GM19468 (cell line): ENCODE results near the gene LBHD2.
"Not testable (repeated sequence)": the region's sequence is repeated elsewhere in the genome, so short reads cannot be mapped to it uniquely, and the experiment has no call there.

Experiments used
- ATAC-seq: cut with Tn5 transposase; IDR thresholded peaks from one replicate; pipeline ENCODE4 v1.9.1; 2021; ENCODE audit warnings: mild to moderate bottlenecking, moderate library complexity, moderate number of reproducible peaks; ENCODE audit not compliant: unreplicated experiment; ENCODE audit errors: extremely low read depth

LBHD2 gene

DNA sequence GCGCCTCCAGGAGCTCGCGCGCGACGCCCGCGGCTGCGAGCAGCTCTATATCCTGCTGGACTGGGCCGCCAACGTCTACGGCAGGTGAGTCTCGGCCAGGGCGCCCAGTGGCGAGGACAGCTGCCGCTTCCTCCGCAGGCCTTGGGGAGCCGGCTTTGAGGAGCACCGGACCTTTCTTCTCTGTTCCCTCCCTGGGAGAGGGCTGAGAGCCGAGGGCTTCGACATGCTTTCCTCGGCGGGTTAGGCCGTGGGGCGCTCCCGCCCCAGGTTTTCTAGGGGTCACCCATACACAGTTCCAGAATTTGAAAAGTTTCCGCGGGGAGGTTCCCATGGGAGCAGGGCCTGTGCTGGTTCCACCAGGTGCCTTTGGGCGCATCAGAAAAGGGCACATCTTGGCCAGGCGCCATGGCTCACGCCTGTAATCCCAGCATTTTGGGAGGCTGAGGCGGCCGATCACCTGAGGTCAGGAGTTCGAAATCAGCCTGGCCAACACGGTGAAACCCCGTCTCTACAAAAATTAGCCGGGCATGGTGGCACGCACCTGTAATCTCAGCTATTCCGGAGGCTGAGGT lies 18.8 kb downstream of the LBHD2 start:
- ATAC-seq = no peak

DNA sequence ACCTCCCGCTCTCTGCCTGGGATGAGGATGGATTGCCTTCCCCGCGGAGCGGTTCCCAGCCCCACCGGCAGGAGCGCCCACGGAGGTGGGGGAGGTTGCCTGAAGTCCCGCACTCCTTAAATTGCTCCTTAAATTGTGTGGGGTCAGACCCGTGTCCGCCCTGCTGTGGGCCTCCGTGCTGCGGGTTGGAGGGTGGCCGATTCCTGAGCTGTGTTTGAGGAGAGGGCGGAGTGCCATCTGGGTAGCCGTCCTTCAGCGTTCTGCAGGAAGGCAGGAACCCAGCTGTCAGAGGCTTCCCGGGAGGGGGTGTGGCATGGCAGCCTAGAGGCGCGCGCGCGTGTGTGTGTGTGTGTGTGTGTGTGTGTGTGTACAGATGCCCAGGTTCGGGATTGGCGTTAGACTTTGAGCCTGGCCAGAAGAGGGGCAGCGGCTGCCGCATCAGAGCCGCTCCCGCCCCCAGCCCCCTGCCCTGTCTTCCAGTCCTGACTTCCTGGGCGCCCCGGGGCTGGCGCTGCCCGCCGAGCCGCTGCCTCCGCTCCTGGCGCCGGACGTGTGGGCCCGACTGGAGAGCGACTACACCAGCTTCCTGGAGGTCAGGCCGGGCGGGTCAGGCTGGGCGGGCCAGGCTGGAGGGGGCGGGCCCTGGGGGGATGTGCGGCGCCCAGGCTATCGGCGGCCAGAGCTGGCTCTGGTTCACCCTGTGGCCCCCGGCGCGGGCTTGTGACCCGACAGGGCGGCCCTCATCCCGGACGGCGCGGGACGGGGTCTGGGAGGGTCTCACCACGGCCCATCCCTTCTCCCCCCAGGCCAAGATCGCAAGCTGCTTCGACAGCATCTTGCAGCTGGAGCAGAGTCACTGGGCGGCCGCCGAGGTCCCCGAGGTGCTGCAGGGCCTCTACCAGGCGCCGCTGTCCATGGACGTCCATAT lies 19.7 kb downstream of the LBHD2 start:
- ATAC-seq = no peak

DNA sequence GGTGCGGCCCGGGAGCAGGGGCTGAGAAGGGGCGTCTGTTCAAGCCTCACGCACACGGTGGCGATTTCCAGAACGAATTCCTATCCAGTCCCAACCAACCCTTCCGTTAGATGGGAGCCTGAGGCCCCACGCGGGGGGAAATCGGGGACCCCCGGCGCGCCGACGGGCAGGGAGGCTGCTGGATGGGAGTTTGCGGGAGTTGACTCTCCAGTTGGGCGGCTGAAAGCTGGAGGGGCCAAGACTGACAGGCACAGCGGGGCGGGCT lies 20.3 kb downstream of the LBHD2 start:
- ATAC-seq = no peak

DNA sequence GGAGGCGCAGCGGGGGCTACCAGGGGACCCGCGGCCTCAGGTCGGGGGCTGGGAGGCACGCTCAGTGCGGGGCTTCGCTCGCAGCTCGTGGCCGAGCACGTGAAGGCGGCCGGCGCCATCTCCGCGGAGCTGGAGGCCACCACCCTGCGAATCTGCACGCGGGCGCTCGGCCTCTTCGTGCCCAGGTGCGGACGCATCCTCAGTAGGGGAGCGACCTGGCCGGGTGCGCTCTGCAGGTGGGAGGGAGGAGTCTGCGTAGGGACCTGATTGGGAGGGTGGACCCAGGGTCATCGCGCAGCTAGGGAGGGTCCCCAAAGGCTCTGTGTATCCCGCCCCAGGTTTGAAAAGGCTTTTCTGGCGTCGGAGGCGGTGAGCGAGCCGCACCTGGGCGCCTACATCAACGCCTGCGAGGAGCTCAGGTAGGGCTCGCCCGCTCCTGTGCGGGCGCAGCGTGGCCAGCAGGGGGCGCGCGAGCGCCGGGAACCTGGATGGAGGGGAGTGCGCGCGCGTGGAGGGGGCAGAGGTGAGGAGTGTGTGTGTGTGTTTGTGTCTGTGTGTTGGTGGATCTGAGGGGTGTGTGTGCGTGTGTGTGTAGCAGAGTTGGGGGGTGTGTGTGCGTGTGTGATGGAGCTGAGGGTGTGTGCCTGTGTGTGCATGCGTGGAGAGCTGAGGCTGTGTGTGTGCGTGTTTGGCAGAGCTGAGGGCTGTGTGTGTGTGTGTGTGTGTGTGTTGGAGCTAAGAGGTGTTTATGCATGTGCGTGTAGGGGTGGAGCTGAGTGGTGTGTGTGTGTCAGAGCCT lies 20.8 kb downstream of the LBHD2 start:
- ATAC-seq = no peak

DNA sequence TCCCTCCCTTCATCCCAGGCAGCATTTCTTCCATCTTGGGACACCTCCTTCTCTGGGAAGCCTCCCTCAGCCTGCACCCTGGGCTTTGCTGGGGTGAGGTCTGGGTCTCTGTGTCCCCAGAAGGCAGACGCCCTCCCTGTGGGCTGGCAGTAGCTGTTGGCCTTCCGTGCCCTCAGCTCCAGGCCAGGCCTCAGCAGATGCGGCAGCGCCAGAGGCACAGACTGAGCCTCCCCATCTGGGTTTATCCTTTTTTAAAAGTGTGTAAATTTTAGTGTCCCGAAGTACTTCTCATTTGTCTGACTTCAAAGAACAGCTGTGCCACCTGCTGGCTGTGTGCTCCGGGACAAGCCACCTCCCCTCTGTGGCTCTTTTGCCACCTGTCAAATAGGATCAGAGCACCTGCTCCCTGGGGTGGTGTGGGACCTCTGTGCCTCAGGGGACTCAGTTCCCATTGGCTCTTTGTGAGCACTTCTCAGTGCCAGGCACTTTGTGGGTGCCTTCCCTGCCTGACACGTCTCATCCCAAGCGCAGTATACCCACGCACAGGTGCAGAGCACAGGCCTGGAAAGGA lies 21.7 kb downstream of the LBHD2 start:
- no peak for ATAC-seq

DNA sequence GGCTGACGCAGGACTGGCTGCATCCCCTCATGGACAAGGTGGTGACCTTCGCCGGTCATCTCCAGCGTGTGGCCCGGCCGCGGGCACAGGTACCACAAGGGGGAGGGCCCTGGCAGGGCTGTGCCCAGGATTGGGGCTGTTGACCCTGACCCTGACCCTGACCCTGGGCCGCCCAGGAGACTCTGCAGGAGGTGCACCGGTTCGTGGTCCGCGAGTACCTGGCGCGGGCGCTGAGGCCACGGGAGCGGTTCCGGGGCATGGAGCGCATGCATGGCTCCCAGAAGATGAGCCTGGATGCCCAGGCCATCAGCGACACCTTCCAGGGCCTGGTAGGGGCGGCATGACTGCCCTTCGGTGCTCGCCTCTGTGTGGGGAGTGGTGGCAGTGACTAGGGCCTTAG lies 23.4 kb downstream of the LBHD2 start:
- no peak for ATAC-seq

DNA sequence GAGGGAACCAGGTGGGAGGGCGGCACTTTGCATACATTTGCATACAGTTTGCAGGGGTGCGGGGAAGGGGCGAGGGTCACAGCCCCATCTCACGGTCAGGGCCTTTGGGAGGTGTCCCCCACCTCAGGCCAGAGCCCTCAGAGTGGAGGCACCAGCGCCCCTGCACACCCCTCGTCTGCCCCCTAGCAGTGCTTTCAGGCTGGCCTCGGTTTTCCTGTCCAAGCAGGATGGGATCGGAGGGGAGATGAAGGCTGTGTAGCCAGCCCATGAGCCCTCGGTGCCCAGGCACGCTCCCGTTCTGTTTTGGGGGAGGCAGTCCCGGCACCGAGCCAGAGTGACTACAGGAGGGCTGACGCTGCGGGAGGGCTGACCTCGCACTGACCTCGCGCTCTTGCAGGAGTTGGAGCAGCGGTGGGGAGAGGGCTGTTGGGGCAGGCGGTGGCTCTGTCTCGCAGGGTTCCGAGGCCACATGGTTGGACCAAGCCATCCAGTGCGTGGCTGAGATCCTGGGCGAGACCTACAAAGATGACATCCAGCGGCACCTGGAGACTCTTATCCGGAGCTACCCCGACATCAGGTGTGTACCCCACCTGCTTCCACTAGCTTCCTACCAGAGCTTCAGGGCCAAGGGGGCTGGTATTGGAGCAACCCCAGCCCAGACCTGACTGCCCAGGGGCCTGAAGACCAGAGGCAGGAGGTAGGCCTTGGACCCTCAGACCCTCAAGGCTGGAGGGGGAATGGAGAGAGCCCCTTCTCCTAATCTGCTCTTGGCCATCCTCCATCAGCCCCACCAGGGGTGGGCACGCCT lies 24.1 kb downstream of the LBHD2 start:
- ATAC-seq = no peak

DNA sequence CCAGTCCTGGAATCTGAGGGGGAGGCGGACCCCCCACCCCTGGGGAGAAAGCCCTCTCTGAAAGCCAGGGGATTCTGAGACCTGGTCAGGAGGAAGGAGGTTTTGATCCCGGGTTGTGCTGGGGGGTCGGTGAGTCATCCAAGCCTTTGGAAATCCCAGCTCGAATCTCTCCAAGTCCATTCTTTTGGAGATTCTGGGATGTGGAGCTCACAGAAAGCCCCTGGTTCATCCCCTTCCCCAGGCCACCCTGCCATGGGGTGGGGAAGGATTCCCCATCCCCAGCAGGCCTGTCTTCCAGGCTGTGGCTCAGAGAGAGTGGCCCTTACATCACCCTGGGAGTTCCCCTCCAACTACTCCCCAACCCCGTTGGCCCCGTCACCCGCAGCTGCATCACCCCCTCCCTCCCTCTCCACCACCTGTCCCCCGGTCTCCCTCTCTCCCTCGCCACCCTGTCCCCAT lies 24.8 kb downstream of the LBHD2 start:
- ATAC-seq = no peak

DNA sequence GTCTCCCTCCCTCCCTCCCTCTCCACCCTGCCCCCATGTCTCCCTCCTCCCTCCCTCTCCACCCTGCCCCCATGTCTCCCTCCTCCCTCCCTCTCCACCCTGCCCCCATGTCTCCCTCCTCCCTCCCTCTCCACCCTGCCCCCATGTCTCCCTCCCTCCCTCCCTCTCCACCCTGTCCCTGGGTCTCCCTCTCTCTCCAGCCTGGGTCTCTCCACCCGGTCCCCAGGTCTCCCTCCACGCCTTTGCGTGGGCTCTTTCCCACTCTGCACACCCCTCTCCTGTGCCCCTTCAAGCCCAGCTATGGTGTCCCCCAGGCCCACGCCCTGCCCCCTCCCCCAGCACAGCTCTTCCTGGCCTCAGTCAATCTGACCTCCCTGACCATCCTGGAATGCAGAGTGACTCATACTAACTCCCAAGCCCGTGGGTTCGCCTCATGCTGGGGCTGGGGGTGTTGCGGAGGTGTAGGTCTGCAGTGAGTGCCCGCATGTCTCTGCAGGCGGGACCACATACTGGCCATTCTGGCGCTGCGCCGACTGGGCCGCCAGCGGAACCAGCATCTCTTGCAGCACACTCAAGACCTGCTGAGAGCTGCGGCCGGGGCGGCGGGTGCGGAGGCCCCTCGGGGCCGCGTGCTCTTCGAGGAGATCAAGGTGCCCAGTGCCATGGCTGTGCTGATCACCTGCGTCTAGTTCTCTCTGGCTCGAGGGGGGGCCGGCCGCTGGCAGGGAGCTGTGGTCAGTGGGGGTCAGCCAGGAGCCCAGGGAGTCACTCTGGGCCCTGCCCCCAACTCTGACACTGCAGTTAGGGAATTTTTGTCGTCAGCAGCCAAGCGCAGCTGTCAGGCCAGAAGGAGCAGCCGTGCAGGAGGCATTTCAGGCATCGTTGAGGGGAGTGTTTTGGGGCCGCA lies 25.8 kb downstream of the LBHD2 start:
- ATAC-seq = no peak

DNA sequence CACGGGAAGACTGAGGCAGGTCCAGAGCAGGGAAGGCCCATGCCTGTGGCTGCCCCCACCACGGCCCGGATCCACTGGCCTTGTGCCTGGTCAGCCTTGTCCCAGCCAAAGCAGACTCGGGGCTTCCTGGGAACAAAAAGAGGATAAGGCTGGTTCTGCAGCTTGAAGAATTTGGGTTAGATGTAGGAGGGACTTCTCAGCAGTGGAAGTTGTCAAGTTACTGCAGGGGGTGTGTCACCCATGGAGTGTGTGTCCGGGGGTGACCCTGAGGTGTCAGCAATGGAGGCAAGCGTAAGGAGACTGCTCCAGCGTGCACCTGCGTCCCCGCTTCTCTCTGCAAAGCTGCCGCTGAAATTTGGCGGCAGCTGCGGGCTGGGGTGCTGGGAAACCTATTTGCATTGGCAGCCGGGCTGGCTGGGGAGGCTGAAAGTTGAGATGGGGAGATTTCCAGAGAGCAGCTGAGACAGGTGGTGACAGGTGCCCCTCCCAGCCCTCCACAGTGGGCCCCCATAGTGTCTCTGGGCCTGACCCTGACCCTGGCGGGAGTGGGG lies 26.7 kb downstream of the LBHD2 start:
- no peak for ATAC-seq

DNA sequence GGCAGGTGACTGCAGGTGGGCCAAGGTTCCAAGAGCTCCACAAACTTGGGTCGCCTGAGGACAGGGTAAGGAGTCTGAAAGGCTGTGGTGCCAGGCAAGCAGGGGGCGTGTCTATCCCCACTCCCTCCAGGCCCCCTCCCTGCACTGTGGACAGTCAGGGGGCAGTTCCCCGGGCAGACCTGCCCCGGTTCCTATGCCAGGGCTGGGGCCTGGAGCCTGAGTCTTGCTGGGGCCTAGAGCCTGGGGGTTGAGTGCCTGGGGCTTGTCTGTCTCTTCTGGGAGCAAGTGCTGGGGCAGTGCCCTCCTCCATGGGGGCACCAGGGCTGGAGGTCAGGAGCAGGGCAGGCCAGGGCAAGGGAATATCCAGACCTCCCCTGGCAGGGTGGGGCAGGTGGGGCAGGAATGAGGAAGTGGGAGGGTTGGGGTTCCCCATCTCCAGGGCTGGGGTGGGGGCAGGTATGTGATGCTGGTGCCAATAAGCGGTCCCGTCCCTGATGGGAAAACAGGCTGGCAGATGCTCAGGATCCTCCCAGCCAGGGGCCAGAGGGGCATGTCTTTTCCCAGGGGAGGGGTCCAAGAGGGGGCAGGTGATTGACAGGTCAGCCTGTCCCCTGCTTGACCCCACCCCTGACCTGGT lies 27.3 kb downstream of the LBHD2 start:
- no peak for ATAC-seq

DNA sequence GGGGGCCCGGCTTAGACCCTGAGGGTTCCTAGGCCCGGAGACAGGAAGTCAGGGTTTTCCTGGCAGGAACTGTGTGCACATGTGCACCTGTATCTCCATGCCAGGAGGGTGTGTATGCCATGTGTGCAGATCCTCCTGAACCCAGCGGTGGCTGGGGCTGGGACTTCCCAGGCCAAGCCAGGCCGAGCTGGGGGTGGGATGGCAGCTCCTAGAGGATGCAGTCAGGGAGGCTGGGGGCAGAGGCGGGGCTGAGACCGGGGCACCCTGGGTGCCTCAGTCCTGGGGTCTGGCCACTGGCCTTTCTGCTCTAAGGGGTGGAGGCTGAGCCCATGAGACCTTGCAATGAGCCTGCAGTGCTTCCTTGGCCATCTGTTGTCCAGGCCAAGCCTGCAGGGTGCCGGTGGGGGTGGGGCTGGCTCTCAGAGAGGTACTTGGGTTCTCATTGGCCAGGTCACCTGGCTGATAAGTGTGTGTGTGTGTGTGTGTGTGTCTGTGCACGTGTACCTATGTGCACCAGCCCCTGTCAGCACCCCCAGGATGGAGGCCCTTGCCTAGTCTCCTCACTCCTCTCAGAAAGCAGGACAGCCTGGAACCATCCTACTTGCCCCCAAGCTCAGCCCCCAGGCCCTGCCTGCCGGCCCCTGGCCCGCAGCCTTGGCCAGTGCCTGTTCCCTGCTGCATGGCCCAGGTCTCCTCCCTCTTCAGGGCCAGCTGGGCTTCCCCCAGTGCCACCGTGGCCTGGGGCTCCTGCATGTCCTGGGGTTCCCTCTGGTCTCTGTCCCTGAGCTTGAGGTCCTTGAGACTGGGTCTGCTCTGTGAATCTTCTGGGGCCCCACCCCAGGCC lies 28.6 kb downstream of the LBHD2 start:
- no peak for ATAC-seq

DNA sequence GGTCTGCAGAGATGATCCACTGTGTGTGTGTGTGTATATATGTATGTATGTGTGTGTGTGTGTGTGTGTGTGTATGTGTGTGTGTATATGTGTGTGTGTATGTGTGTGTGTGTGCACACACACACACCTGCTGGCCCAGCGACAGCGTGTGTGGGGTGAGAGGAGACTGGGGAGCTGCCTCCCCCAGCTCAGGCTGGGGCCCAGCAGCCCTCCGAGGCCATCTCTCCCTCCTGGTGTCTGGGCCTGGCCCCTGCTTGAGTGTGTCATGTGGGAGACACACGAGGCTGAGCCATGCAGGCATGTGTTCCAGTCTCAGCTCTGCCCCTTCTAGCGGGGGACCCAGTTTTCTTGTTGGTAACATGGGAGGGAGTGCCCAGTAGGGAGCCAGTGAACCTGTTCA lies 29.3 kb downstream of the LBHD2 start:
- no peak for ATAC-seq

DNA sequence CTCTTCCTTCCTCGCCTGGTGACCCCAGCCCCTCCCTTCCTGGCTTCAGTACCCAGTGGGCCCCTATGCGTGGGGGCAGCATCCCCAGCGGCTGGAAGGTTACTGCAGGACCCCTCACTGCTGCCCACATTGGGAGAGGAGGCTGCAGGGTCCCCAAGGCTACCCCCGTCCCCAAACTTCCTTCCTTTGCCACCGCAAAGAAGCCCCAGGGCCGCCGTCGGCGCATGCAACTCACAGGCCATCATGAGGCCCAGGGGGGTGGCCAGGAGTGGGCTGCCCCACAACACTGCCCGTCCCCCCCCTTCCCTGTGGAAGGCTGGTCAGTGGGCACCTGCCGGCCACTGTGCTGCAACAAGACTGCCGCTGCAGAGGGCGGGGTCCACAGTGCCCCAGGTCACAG lies 29.8 kb downstream of the LBHD2 start:
- no peak for ATAC-seq

DNA sequence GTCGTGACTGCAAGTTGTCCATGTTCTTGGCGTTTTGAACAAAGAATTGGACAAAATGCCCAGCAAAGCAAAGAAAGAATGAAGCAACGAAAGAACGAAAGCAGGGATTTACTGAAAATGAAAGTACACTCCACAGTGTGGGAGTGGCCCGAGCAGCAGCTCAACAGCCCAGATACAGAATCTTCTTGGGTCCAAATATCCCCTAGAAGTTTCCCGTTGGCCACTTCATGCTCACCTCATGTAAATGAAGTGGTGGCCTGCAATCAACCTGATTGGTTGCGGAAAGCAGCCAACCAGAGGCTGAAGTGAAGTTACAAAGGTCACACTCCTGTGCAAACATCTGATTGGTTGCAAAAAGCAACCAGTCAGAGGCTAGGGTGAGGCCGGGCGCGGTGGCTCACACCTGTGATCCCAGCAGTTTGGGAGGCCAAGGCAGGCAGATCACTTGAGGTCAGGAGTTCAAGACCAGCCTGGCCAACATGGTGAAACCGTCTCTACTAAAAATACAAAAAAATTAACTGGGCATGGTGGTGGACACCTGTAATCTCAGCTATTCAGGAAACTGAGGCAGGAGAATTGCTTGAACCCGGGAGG lies 31.2 kb downstream of the LBHD2 start:
- ATAC-seq = not testable (repeated sequence)

DNA sequence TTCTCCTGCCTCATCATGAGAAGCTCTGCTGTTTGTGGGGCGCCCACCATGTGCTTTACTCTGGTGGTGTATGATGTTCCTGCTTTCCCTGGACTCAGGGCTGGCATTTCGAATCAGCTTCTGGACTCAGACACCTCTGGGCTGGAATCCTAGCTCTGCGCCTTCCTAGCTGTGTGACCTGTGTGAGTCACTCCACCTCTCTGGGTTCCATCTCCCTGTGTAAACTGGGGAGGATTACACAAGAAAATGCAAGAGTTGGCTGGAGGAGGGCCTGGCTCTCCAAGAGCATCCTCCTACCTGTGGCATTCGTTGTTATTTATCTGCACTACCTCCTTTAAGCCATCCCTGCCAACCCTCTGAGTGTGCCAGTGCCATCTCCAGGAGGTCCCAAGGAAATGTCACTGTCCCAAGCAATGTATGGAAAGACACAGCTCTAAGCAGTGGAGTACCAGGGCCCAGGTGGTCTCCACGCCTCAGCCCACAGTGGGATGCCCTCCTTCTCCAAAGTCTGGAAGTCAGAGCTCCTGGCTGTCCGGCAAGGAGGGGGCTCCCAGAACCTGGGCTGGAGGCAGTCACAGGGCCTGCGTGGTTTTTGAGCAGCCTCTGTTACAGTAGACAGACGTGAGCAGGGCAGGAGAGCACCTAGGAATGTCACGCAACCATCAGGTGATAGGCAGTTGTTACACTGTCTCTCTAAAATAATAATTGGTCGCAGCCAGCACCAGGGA lies 32.0 kb downstream of the LBHD2 start:
- no peak for ATAC-seq
